ENCODE results near the gene ROBO1. TPM values are rescaled to one million over a fixed set of nuclear protein-coding genes. Genes with fewer than 3 reads are reported as not detected.

The ROBO1 gene
- total and polyA plus RNA-seq, 2 donors (not counting 1 experiment from before 2014, with no cell fraction given): 0.27 to 3.2 TPM

GRCh38 chr3:78734048-78734637 lies 1033.7 kb downstream of the ROBO1 start:
- no peaks in the 10 kb centered on the region for H3K4me1 ChIP-seq (ENCODE audit: control insufficient read depth in 2 of 2, insufficient read depth in 2 of 2, low read length in 2 of 2)
- Mint-ChIP-seq H3K4me1 (no peaks in the 10 kb centered on the region), H3K4me3 (no peak overlapping the region), H3K9me3 (ENCODE audit: insufficient read depth) (no peaks in the 10 kb centered on the region), H3K27me3 (no peaks in the 10 kb centered on the region), H3K27ac (no peak overlapping the region)
- DNase-seq (no peak), ATAC-seq (ENCODE audit: low read depth) (no peak)
- no peak overlapping the region for H3K4me2 ChIP-seq (replicated peaks; ENCODE audit: low read depth, low read length, poor library complexity, severe bottlenecking)
- ChIA-PET CTCF (no interaction called here), POLR2A (no interaction called here)
- TF ChIP-seq EZH2 (IDR thresholded peaks at IDR 0.05; ENCODE audit: borderline replicate concordance, insufficient read depth, low read depth, low read length, poor library complexity, severe bottlenecking): no peak
- TF ChIP-seq CTCF (IDR thresholded peaks at IDR 0.05): no peak
- H3K9me3 ChIP-seq (ENCODE audit: control extremely low read depth in 1 of 3, control insufficient read depth in 2 of 3, insufficient read depth in 1 of 3, low read length in 2 of 3): no peaks in the 10 kb centered on the region
- WGBS (ENCODE audit: insufficient coverage): no CpG with 5 or more reads among the region's 3 CpGs
- H3K4me3 ChIP-seq (ENCODE audit: control extremely low read depth in 1 of 5, extremely low read depth in 1 of 5, insufficient read depth in 1 of 5, low read depth in 2 of 5, low read length in 4 of 5): no peak overlapping the region
- H4K20me1 ChIP-seq (ENCODE audit: control insufficient read depth, insufficient read depth, low read length, poor library complexity, severe bottlenecking): no peaks in the 10 kb centered on the region
- no peaks in the 10 kb centered on the region for H3K27me3 ChIP-seq (replicated peaks in 1 of 4; ENCODE audit: control extremely low read depth in 1 of 4, control insufficient read depth in 3 of 4, insufficient read depth in 4 of 4, low read length in 3 of 4)
- H3K79me2 ChIP-seq (ENCODE audit: control insufficient read depth, insufficient read depth, low read length): no peaks in the 10 kb centered on the region
- intact Hi-C loops (cut with micrococcal nuclease): no loop called here
- H3K36me3 ChIP-seq (replicated peaks in 1 of 2; ENCODE audit: control extremely low read depth in 1 of 2, control insufficient read depth in 1 of 2, extremely low read depth in 1 of 2, insufficient read depth in 2 of 2, low read length in 1 of 2): no peaks in the 10 kb centered on the region
- no peak overlapping the region for H3K27ac ChIP-seq (ENCODE audit: low read length in 2 of 2)
- H2AFZ ChIP-seq (ENCODE audit: insufficient read depth, low read depth, low read length, poor library complexity, severe bottlenecking): no peak overlapping the region
- no peak overlapping the region for H3K9ac ChIP-seq (ENCODE audit: low read length)

GRCh38 chr3:78732893-78733292 lies 1034.9 kb downstream of the ROBO1 start:
- WGBS (ENCODE audit: insufficient coverage): no CpG with 5 or more reads among the region's 1 CpG
- H3K4me1 Mint-ChIP-seq: no peaks in the 10 kb centered on the region
- no peak overlapping the region for H3K9ac ChIP-seq (ENCODE audit: low read length)
- H3K4me2 ChIP-seq (replicated peaks; ENCODE audit: low read depth, low read length, poor library complexity, severe bottlenecking): no peak overlapping the region
- H3K27ac ChIP-seq (ENCODE audit: low read length in 2 of 2): no peak overlapping the region
- no peaks in the 10 kb centered on the region for H3K79me2 ChIP-seq (ENCODE audit: control insufficient read depth, insufficient read depth, low read length)
- H3K9me3 Mint-ChIP-seq (ENCODE audit: insufficient read depth): no peaks in the 10 kb centered on the region
- ChIA-PET CTCF (no interaction called here), POLR2A (no interaction called here)
- H3K9me3 ChIP-seq (ENCODE audit: control extremely low read depth in 1 of 3, control insufficient read depth in 2 of 3, insufficient read depth in 1 of 3, low read length in 2 of 3): no peaks in the 10 kb centered on the region
- ATAC-seq (ENCODE audit: low read depth) (no peak), DNase-seq (no peak)
- intact Hi-C loops (cut with micrococcal nuclease): no loop called here
- H3K27me3 Mint-ChIP-seq: no peaks in the 10 kb centered on the region
- H3K27ac Mint-ChIP-seq: no peak overlapping the region
- H3K27me3 ChIP-seq (replicated peaks in 1 of 4; ENCODE audit: control extremely low read depth in 1 of 4, control insufficient read depth in 3 of 4, insufficient read depth in 4 of 4, low read length in 3 of 4): no peaks in the 10 kb centered on the region
- H3K4me3 ChIP-seq (ENCODE audit: control extremely low read depth in 1 of 5, extremely low read depth in 1 of 5, insufficient read depth in 1 of 5, low read depth in 2 of 5, low read length in 4 of 5): no peak overlapping the region
- H2AFZ ChIP-seq (ENCODE audit: insufficient read depth, low read depth, low read length, poor library complexity, severe bottlenecking): no peak overlapping the region
- H3K4me3 Mint-ChIP-seq: no peak overlapping the region
- no peaks in the 10 kb centered on the region for H3K4me1 ChIP-seq (ENCODE audit: control insufficient read depth in 2 of 2, insufficient read depth in 2 of 2, low read length in 2 of 2)
- H3K36me3 ChIP-seq (replicated peaks in 1 of 2; ENCODE audit: control extremely low read depth in 1 of 2, control insufficient read depth in 1 of 2, extremely low read depth in 1 of 2, insufficient read depth in 2 of 2, low read length in 1 of 2): no peaks in the 10 kb centered on the region
- no peaks in the 10 kb centered on the region for H4K20me1 ChIP-seq (ENCODE audit: control insufficient read depth, insufficient read depth, low read length, poor library complexity, severe bottlenecking)
- no peak for TF ChIP-seq CTCF (IDR thresholded peaks at IDR 0.05)
- TF ChIP-seq EZH2 (IDR thresholded peaks at IDR 0.05; ENCODE audit: borderline replicate concordance, insufficient read depth, low read depth, low read length, poor library complexity, severe bottlenecking): no peak

Data from B cell (primary cell).